LNCaP clone FGC (cell line): Measurements from ENCODE around the gene NFE2.

Source experiments
- DNase-seq: peaks from one replicate; pipeline ENCODE4 v3.0.0-alpha.2; 2011; ENCODE audit warnings: low read depth
- H3K4me3 ChIP-seq: 2 replicates; pipeline ENCODE4 v1.5.1; 2011; ENCODE audit warnings: mild to moderate bottlenecking, low read depth, low read length, control low read depth
- CTCF ChIP-seq: IDR thresholded peaks from 2 replicates; pipeline ENCODE4 v1.5.1; 2012; ENCODE audit warnings: mild to moderate bottlenecking; ENCODE audit not compliant: control insufficient read depth, insufficient read depth; ENCODE audit errors: extremely low read depth

Gene NFE2

GRCh38 chr12:54279632-54280467, 21.0 kb downstream of the NFE2 start, which contains the start of gene CBX5:
TSS of gene CBX5 (minus strand) at chr12:54280122. CDS start at chr12:54257650, 22,472 bp downstream.
- no peak for TF ChIP-seq CTCF
- H3K4me3 ChIP-seq = peak within 1 kb of the TSS; percentile 84
- DNase-seq = peak; percentile 100

- DNase-seq = no peak
- no peak for TF ChIP-seq CTCF
- H3K4me3 ChIP-seq = peak overlapping the region; percentile 84
These were observed 21.6 kb downstream of the NFE2 start for GRCh38 chr12:54279227-54279631.

GRCh38 chr12:54277823-54278276, 23.0 kb downstream of the NFE2 start:
- H3K4me3 ChIP-seq = peak overlapping the region; percentile 84
- DNase-seq = no peak
- TF ChIP-seq CTCF = no peak

- TF ChIP-seq CTCF = no peak
- H3K4me3 ChIP-seq = no peak overlapping the region
- no peak for DNase-seq
These were observed 24.4 kb downstream of the NFE2 start for GRCh38 chr12:54276368-54276767.

- no peak for TF ChIP-seq CTCF
- DNase-seq = peak; percentile 82
- no peak overlapping the region for H3K4me3 ChIP-seq
These were observed 26.8 kb downstream of the NFE2 start for GRCh38 chr12:54273981-54274380.

GRCh38 chr12:54272214-54272613, 28.6 kb downstream of the NFE2 start:
- DNase-seq = no peak
- no peak for TF ChIP-seq CTCF

More at GRCh38 chr12:54272214-54272613, 28.6 kb downstream of the NFE2 start:
- no peak overlapping the region for H3K4me3 ChIP-seq
